ENCODE results near the gene TRABD2B.

Gene TRABD2B

GRCh38 chr1:47942240-47942629 is 55.0 kb downstream of the TRABD2B start:
- TF ChIP-seq, protein P1, sequence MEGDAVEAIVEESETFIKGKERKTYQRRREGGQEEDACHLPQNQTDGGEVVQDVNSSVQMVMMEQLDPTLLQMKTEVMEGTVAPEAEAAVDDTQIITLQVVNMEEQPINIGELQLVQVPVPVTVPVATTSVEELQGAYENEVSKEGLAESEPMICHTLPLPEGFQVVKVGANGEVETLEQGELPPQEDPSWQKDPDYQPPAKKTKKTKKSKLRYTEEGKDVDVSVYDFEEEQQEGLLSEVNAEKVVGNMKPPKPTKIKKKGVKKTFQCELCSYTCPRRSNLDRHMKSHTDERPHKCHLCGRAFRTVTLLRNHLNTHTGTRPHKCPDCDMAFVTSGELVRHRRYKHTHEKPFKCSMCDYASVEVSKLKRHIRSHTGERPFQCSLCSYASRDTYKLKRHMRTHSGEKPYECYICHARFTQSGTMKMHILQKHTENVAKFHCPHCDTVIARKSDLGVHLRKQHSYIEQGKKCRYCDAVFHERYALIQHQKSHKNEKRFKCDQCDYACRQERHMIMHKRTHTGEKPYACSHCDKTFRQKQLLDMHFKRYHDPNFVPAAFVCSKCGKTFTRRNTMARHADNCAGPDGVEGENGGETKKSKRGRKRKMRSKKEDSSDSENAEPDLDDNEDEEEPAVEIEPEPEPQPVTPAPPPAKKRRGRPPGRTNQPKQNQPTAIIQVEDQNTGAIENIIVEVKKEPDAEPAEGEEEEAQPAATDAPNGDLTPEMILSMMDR (IDR thresholded peaks at IDR 0.05), result no peak
- TF ChIP-seq ZFX (IDR thresholded peaks at IDR 0.05; ENCODE audit: borderline replicate concordance), result no peak
- H3K27ac ChIP-seq, result no peak overlapping the region

GRCh38 chr1:47941609-47942239 is 55.5 kb downstream of the TRABD2B start:
- TF ChIP-seq, protein P1 (IDR thresholded peaks at IDR 0.05), result no peak
- TF ChIP-seq ZFX (IDR thresholded peaks at IDR 0.05; ENCODE audit: borderline replicate concordance), result no peak
- no peak overlapping the region for H3K27ac ChIP-seq

GRCh38 chr1:47940779-47941178 is 56.4 kb downstream of the TRABD2B start:
- TF ChIP-seq, protein P1 (IDR thresholded peaks at IDR 0.05), result no peak
- no peak for TF ChIP-seq ZFX (IDR thresholded peaks at IDR 0.05; ENCODE audit: borderline replicate concordance)
- H3K27ac ChIP-seq, result no peak overlapping the region

- no peak overlapping the region for H3K27ac ChIP-seq
Measured at GRCh38 chr1:47940326-47940725, 56.9 kb downstream of the TRABD2B start.

GRCh38 chr1:47938520-47938919 is 58.7 kb downstream of the TRABD2B start:
- TF ChIP-seq ZFX (IDR thresholded peaks at IDR 0.05; ENCODE audit: borderline replicate concordance), result no peak
- TF ChIP-seq, protein P1 (IDR thresholded peaks at IDR 0.05), result no peak
- no peak overlapping the region for H3K27ac ChIP-seq

More at GRCh38 chr1:47940326-47940725, 56.9 kb downstream of the TRABD2B start:
- TF ChIP-seq, protein P1 (IDR thresholded peaks at IDR 0.05), result no peak
- TF ChIP-seq ZFX (IDR thresholded peaks at IDR 0.05; ENCODE audit: borderline replicate concordance), result no peak

GRCh38 chr1:47937586-47938254 is 59.5 kb downstream of the TRABD2B start:
- H3K27ac ChIP-seq, result no peak overlapping the region
- TF ChIP-seq, protein P1 (IDR thresholded peaks at IDR 0.05), result no peak

GRCh38 chr1:47936916-47937551 is 60.2 kb downstream of the TRABD2B start:
- TF ChIP-seq ZFX (IDR thresholded peaks at IDR 0.05; ENCODE audit: borderline replicate concordance), result no peak
- TF ChIP-seq, protein P1 (IDR thresholded peaks at IDR 0.05), result no peak
- no peak overlapping the region for H3K27ac ChIP-seq
